Suppressor macrophage treated with lipopolysaccharide for 1 hour (primary cell): ENCODE results near the gene ALKBH1.
"Not testable (repeated sequence)": the region's sequence is repeated elsewhere in the genome, so short reads cannot be mapped to it uniquely, and the experiment has no call there.

Source experiments
- DNase-seq, 3 donors: peaks; one replicate each; pipeline ENCODE4 v3.0.0-alpha.2; 2020 to 2022

Gene ALKBH1

GRCh38 chr14:77667331-77667730 is 40.5 kb downstream of the ALKBH1 start:
- DNase-seq = peak; percentile 8 to 47 (median 46)

GRCh38 chr14:77663293-77663692 is 44.5 kb downstream of the ALKBH1 start:
- no peak for DNase-seq

GRCh38 chr14:77661562-77661961 is 46.3 kb downstream of the ALKBH1 start:
- DNase-seq = not testable (repeated sequence)

- no peak for DNase-seq
Measured at GRCh38 chr14:77660754-77661153, 47.1 kb downstream of the ALKBH1 start.

GRCh38 chr14:77659831-77660230 is 48.0 kb downstream of the ALKBH1 start:
- peak; percentile 62 to 93 (median 91) for DNase-seq

DNA sequence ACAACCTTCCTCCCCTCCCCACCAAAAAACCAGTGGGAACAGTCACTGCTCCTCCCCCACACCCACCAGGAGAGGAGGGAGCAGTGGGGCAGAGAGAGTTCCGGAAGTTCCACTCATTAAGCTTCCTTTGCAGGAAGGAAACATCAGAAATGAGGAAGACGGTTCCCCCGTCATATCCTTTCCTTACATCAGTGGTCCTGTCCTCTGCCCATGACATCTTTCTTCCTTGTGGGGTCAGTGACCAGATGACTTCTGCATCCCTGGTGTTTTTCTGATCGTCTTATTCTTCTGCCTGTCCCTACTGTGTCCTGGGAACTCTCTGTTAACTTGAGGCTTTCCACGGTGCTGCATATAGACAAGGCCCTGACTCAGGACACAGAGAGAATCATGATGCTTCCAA is 50.5 kb downstream of the ALKBH1 start:
- DNase-seq = peak; percentile 64 to 82 (median 69)

GRCh38 chr14:77654001-77654441 is 53.8 kb downstream of the ALKBH1 start:
- no peak for DNase-seq

DNA sequence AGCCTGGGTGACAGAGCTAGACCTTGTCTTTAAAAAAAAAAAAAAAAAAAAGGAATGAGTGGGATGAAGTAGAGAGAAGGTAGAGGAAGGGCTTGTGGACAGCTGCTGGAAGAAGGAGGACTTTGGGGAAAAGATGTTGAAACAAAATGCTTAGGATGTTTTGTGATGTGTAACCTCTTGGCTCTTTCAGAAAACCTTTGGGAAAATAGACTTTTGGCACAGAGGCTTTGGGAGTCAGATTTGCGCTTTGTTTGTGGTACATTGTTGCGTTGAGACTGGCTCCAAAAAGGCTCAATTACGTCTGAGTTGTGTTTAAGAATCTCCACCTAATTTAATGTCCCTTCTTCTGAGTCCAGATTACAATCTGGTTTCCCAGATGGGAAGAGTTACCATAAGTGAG is 58.5 kb downstream of the ALKBH1 start:
- DNase-seq = no peak

GRCh38 chr14:77648520-77649200 is 59.2 kb downstream of the ALKBH1 start:
- DNase-seq = no peak

DNA sequence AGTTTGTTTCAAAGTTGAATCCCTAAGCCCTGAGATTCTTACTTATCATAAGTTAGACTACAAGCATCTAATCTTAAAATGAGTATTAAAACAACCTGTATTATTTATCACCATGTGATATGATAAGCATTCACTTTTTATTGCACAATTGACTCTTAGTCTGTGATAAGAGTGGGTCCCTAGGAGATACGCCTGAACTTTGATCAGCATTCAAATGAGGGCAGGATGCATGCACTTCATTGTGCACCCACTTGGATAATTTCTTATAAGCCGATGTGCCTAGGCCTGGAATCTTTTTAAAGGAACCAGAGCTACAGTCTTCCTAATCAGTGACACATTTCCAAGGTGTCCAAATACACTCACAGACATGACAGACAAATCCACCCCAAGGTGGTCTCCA is 60.0 kb downstream of the ALKBH1 start:
- DNase-seq = no peak

GRCh38 chr14:77646907-77647306 is 60.9 kb downstream of the ALKBH1 start:
- no peak for DNase-seq

- DNase-seq = no peak
Measured at GRCh38 chr14:77645520-77646230, 62.1 kb downstream of the ALKBH1 start.

DNA sequence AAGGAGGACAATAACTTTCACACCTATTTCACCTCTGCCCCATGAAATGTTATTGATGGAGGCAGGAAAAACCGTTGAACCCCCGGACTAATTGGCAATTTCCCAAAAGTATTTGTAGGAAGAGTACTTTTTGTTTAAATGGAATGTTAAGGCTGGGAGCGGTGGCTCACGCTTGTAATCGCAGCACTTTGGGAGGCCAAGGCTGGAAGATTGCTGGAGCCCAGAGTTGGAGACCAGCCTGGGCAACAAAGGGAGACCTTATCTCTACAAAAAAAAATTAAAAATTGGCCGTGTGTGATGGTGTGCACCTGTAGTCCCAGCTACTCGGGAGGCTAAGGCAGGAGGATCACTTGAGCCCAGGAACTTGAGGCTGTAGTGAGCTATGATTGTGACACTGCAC is 65.4 kb downstream of the ALKBH1 start:
- DNase-seq = no peak

GRCh38 chr14:77641534-77642341 is 66.1 kb downstream of the ALKBH1 start:
- DNase-seq = peak; percentile 73 to 83 (median 76)

DNA sequence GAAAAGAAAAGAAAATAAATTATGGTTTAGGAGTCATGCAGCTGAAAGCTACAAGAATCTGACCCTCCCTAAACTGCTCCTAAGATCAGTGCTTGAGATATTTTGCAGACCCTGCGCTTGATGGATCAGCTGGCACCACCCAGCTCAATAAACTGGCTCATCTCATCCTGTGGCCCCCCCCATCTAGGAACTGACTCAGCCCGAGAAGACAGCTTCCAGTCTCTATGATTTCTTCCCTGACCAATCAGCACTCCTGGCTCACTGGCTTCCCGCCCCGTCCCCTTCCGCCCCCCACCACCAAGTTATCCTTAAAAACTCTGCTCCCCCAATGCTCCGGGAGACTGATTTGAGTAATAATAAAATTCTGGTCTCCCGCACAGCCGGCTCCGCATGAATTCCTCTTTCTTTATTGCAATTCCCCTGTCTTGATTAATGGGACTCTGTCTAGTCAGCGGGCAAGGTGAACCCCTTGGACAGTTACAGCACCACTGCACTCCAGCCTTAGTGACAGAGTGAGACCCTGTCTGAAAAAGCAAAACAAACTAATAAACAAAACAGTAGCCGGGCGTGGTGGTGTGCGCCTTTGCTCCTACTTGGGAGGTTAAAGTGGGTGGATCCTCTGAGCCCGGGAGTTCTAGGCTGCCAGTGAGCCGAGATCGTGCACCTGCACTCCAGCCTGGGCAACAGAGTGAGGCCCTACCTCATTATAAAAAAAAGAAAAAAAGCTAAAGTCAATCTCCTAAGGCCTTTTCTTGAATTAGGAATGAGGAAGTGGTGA is 66.9 kb downstream of the ALKBH1 start:
- peak; percentile 53 to 62 (median 62) for DNase-seq

DNA sequence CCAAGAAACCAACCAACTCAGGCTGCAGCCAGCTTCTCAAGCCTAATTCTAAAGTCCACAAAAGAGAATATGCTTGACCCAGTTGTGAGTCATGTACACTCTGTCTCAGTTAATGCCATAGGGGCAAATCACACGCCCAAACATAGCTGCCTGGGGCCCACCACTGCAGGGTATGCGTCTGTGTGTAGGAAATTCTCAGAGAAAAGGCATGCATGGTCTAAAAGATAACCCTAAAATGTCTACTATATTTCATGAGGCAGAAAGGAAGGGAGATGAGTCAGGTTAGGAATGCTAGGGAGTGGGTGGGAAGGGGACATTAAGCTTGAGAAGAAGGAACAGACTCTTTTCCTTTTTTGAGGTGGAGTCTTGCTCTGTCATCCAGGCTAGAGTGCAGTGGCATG is 69.1 kb downstream of the ALKBH1 start:
- DNase-seq = peak; percentile 63 to 72 (median 67)

- not testable (repeated sequence) for DNase-seq
Measured at GRCh38 chr14:77635869-77636268, 72.0 kb downstream of the ALKBH1 start.

GRCh38 chr14:77635466-77635865 is 72.4 kb downstream of the ALKBH1 start:
- DNase-seq = not testable (repeated sequence)

DNA sequence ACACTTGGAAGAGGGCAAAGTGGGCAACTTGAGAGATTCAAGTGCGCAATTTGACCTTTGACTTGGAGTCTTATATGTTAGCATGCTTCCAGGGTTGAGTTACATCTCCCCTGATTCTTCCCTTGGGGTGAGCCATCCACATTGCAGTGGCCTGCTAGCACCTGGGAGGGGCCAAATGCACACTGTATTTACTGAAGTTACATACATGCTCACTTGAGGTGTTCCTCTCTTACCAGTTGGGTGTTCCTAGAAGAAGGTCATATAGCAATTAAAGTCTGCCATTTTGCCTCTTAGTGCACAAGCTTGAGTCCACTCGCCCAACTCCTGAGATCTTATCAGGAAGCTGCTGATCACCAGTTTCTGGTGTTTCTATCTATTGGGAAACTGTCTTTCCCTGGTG is 77.7 kb downstream of the ALKBH1 start:
- DNase-seq = no peak

DNA sequence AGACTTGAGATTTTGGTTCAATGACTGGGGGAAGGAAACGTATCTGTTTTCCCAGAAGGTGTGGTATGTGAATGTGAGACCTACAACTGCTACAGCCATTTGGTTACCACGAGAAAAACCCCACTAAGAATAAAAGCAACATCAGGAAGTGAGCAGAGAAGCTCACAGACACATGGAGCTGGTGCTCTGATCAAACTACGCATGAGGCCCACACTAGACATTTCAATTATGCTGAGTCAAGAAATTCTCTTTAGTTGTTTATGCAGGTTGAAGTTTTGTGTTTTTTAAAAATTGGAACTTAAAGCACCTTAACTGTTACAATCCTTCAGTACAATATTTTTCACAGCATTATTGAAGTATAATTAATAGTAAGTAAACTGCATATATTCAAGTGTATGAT is 82.5 kb downstream of the ALKBH1 start:
- DNase-seq = no peak

GRCh38 chr14:77623201-77623600 is 84.6 kb downstream of the ALKBH1 start:
- DNase-seq = no peak
